A172 (cell line): Measurements from ENCODE around the gene RTN4RL1. TPM values are rescaled to one million over a fixed set of nuclear protein-coding genes. Genes with fewer than 3 reads are reported as not detected.
"Not testable (repeated sequence)": the region's sequence is repeated elsewhere in the genome, so short reads cannot be mapped to it uniquely, and the experiment has no call there.

Experiments
- DNase-seq: peaks from one replicate; pipeline ENCODE4 v3.0.0-alpha.2; 2015; ENCODE audit warnings: low spot score
- total RNA-seq: library from RNA; depleted of rRNA; stranded (reverse); fragments of >200 nt; shearing (Covaris generic); gene quantifications from 2 replicates; pipeline ENCODE4 v1.2.3, GENCODE V29; 2014

The RTN4RL1 gene
- total RNA-seq, 1 experiment from 2014 or later, result 2.2 TPM

DNA sequence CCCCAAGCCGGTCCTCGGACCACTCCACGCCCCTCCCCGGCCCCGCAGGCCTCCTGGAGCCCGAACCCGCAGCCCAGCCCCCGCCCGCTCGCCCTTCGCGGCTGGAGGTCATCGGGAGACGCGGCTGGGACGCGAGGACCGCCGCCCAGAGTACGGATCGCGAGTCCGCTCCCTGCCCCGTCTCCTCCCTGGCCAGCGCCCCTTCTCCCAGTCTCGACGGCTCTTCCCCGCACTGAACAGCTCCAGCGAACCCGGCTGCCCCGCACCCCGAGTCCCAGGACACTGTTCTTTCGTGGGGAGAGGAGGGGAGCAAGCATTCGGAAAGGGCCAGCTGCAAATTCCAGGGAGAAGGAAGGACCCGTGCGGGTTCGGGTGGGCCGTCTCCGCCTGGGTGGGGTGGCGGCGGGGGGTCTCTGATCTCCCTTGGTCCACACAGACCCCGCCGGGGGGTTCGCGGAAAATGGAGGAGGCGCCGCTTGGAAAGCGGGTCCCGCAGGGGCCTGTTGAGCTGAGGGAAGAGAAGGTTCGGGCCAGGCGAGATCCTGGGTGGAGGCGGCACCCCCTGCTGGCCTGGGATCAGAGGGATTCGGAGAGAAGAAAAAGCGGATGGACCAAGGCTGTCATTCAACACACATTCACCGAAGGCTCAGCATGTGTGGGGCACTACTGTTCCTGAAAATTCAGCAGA is 632 bp upstream of the RTN4RL1 start:
- DNase-seq, result peak; percentile 71

DNA sequence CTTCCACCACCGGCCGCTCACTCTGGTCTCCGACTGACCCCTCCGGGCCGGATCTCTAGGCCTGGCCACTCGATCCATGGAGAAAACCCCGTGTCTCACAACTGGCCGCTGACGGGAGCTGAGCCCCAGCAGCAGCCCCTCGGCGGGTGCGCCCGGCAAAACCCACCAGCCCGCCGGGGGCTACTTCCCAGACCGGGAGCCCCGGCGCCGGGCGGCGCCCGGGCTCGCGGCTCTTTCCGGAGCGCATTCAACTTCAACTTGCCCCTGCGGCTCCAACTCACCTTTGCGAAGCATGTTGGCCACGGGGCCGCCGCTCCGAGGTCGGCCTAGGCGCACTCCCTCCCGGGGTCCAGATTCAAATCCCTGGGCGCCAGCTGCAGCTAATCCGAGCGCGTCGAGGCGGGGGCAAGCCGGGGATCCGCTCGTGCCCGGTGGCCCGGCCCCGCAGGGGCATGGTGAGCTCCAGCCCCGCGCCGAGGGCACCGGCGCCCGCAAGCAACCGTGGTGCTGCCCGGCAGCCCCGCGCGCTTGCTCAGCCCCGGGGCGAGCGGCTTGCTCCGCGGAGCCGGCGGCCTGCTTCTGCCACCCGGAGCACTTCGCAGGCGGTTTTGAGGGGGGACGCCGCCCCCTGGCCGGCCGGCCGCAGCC is 438 bp downstream of the RTN4RL1 start:
- DNase-seq, result no peak

DNA sequence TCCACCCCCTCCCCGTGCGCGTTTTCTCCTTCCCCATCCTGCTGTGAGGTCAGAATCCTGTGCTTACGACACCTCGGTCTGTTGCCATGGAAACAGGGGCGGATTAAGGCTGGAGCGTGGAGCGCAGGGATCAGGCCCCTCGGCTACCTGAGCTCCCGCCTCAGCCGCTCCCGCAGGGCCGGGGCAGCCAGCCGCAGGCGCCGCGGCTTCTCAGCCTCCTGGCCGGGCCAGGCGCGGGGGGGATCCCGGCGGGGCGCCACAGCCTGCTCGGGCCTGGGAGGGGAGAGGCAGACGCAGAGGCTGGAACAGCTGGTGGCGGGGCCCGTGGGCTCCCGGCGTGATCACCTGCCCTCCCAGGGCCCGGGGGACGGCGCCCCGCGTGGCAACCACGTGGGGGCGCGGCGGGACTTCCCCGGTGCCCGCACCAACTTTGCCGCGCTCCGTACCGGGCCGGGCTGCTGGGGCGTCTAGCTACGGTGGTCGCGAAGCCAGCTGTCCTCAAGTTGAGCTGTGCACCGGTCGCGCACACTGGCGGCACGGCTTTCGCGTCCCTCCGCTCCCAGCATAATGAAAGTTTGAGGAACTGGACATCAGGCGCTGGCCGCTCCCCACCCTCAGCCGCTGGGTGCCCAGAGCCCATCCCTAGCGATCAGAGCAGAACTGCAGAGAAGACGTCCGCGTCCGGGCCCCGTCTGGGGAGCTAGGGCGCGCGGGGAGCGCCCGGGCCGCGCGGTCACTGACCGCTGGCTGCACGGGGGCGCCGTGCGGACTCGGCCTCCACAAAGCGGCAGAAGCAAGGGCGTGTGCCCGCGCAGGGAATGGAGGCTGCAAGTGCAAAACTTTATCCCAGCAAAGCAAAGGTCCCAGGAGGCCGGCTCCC is 1.2 kb downstream of the RTN4RL1 start:
- DNase-seq, result no peak

DNA sequence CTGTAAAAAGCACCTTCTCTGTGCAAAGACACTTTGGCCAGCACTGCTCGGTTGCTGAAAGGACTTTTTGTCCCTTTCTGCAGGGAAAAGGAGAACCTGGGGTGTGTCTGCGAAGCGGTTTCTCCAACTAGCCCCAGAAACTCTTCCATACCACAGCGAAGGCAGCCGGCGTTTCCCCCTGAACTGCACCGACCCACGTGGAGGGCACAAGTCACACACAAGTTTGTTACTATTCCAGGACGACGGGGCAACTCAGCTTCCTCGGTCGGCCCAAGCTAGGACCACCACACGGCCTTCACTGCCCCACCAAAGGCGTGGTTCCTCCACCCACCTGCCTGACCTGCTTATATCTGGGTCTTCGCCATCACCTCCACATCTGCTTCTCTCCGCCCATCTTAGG is 1.9 kb downstream of the RTN4RL1 start:
- DNase-seq, result no peak

DNA sequence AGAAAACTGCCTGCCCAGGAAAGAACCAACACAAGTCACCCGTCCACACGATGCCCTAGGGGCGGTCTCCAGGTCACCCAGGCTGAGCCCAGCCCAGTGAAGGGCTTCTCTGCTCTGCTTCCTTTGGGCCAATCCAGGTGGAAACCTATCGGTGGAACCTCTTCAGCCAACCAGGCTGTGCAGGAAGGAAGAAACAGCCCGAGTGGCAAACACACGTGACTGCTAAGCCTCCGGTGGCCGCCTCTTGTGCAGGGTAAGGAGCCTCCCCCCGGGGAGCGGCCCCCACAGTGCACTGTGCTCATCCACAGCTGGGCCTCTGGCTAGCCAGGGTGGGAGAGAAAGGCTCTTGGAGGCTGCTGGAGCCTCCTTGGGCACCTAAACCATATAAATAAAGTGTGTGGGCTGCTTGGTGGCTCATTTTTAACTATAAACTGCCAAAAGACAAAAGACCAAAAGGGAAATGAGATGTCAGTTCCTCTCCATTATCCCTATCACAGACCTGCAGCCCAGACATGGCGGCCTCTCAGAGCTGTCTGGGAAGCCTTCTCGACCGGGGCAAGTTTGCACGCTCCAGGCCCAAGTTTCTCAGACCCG is 2.4 kb downstream of the RTN4RL1 start:
- no peak for DNase-seq

DNA sequence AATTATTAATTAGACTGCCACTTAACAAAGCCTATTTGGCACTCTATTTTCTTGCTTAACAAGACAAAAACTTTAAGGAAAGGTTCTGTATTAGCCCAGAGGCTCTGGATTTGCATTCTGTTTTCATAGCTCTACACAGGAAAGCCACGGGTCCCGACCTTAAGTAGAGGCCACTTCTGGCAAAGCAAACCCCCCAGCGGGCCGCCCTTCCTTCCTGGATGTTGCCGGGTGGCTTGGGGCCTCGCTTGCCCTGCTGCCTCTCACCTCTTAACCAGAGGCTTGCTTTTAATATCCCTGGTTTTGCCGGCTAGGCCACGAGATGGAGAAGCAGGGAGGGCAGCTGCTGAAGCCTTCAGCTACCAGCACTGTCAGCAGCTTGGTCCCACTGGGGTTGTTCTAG is 4.4 kb downstream of the RTN4RL1 start:
- DNase-seq, result no peak

DNA sequence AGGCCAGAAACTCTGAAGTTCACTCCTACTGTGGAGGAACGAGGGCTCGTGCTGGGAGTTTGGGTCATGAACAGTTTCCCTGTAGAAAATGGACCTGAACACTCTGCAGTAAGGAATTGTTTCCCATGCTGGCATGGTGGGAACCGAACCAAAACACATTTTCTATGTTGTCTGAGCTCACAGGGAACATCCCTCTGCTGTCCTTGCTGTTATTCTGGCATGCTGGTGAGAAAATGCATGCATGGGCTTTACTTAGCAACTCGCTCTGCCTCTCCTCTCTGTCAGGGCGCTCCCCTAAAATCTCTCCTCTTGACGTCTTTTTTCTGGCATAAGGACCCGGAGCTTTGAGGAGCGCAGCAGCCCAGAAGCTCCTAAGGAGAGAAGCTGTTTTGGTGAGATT is 5.4 kb downstream of the RTN4RL1 start:
- no peak for DNase-seq

DNA sequence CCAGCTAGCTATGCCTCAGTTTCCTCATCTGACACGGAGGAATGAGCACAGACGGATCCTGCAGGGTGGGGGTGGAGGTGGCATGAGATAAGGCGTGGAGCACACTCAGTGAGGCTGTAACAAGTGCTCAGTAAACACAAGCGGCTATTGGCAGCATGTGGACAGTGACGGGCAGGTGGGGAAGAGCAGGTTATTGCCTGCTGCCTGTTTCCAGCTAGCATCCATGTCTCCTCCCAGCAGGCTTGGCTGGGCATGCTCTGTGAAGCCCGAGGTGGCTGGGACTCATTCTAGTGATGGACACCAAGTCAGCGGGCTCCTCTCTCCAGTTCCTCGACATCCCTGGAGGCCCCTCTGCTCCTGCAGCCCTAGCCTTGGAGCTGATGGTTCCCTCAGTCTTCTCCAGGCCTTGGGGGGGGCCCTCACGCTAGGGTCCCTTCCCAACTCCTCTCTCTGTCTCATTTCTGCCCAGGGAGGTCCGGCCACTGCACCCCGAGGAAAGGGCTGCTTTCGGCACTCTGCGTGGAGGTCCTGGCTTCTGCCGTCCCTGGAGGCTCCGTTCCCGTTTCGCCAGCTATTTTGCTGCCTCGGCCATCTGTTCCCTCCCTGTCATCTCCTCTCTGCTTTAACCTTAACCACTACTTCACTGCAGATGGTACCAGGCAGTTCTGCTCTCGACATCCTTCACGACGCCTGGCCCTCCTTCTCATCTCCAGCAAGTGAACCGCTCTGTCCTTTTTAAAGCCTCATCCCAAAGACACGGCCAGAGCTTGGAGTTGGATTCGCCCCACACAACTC is 6.2 kb downstream of the RTN4RL1 start:
- no peak for DNase-seq

DNA sequence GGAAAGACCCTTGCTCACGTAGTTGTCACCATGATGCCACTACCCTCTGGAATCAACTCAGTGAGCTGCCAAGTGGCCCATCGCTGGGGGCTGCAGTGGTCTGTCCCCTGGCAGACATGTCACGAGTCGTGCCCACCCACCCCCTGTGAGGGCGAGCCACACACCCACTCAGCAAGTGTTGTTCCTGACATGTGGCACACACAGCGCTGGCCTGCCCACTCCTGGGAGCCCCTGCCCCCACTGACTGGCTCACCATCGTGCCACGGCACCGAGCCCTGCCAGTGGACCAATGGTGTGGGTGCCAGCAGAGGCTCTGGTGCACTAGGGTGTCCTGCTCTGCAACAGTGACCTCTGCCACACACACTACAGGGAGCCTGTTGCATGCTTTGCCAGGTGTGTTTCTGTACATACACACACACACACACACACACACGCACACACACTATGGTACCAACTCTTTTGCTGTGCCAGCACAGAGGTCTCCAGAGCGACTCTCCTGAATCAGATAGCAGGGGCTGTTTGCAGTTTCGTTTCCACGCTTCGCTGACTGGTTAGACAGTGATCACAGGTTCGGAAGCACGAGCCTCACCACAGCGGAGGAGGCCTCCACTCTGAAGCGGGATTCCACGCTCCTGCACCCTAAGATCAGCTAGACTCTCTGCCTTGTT is 7.7 kb downstream of the RTN4RL1 start:
- DNase-seq, result no peak

DNA sequence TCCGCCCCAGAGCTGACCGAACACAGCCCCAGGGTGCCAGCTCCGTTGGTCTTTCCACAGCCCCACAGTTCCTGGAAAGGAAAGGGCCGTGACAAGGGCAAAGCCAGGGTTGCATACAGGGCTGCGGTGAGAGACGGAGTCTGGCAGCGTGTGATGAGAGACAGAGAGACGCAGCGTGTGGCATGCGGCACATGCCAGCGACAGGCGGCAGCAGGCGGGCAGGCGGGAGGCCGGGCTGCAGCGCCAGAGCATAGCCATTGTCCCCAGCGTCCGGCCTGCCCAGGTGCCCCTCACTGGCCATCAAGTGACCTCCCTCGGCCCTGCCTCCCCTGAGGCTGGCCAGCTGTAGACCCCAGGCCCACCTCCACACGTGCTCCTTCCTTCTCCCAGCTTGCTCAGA is 8.6 kb downstream of the RTN4RL1 start:
- no peak for DNase-seq

DNA sequence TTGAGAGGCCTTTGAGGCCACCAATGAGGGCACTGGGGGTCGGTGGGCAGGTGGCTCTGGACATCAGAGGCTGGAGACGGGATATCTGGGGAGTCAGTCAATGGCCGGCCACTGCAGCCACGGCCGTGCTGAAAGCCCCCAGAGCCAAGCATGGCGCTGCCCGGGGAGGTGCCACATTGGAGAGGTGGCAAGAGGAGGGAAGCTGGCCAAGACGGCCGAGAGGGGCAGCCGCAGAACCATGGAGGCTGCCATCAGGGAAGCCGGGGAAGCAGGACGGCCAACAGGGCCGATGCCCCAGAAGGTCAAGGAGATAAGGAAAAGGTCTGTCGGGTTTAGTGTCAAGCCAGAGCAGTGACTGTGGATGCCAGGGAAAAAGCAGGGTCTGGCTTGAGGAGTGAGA is 9.8 kb downstream of the RTN4RL1 start:
- DNase-seq, result no peak

DNA sequence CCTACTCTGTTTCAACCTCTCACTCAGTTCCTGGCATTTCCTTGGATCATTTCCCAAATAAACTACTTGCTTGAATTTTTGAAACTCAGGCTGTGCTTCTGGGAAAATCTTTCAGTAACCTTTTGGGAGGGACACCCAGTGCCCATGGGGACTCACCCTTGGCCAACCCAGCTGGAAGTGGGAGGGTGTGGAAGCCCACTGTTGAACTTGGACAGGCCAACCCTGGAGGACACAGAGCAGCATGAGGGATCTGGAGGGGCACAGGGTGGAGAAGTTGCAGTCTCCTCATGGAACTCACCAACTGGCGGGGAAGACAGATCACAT is 11.2 kb downstream of the RTN4RL1 start:
- DNase-seq, result no peak

DNA sequence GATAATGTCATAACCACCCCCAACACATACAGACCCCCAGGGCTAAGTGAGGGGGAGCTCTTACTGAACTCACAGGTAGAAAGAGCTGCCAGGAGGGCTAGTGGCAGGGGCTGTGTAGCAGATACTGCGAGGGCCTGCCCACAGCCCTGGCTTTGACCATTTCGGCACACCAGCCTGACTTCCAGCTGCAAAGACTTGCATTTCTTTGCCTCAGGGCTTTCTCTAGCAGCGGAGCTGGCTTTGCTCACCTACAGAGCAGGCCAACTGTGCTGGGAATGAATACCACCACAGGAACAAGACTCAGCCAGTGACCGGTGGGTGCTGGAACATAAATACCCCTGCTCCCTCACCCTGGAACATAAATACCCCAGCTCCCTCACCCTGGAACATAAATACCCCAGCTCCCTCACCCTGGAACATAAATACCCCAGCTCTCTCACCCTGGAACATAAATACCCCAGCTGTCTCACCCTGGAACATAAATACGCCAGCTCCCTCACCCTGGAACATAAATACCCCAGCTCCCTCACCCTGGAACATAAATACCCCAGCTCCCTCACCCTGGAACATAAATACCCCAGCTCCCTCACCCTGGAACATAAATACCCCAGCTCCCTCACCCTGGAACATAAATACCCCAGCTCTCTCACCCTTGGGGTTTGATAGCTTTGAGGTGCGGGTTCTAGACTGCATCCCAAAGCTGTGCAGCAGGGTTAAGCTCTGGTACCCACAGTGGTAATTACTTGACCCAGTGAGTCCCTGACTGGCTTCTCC is 11.7 kb downstream of the RTN4RL1 start:
- DNase-seq, result not testable (repeated sequence)

DNA sequence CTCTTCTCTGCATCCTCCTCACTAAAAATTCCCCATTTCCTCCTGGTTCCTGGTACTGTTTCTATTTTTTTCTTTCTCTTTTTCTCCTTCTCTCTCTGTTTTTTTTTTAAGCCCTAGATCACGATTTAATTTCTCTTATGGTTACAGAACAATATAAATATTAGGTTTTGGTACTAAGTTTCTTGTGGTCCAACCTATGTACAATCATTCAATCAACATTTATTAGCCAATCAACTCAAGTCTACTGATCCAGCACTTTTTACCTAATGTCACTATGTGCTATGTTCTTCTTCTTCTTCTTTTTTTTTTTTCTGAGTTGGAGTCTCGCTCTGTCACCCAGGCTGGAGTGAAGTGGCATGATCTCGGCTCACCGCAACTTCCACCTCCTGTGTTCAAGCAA is 12.6 kb downstream of the RTN4RL1 start:
- DNase-seq, result no peak

DNA sequence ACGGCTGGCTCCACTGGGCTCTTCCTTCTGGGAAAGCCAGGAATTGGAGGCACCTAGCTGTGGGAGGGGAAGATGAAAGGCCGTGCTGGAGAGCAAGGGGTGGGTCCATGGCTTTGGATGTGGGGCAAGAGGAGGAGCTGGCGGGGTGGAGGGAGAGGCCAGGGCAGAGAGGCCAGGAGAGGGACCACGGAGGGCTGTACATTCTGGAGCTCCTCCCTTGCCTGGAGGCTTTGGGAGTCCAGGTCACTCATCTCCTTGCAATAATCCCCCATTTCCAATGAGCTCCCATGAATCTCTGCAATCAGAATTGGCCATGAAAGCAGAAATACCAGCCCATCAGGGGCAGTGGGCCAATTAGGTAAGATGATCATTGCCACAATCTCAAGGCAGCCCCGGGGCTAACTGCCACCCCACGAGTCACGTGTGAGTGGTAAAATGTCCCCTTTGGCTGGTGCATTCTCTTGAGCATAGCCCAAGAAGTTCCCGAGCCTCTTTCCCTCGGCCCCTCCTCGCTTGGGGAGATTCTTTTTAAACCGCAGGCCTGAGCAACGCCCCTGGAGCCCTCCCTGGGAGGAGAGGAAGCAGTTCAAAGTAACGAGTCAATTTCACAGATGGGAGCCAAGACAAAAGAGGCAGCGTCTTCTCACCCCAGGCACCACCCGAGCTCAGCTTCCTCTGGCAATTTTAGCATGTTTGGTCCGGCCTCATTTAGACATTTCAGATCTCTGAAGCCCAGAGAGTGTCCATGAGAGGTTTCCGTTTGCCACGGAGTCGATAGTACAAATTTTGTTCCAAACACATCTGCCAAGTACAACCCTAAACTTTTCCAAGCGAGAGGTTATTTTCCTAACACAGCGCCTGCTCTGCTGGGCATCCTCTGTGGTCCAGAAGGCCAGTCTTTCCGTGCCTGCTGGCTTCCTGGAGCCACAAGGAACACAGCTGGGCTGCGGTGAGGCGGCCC is 13.4 kb downstream of the RTN4RL1 start:
- peak; percentile 77 for DNase-seq

DNA sequence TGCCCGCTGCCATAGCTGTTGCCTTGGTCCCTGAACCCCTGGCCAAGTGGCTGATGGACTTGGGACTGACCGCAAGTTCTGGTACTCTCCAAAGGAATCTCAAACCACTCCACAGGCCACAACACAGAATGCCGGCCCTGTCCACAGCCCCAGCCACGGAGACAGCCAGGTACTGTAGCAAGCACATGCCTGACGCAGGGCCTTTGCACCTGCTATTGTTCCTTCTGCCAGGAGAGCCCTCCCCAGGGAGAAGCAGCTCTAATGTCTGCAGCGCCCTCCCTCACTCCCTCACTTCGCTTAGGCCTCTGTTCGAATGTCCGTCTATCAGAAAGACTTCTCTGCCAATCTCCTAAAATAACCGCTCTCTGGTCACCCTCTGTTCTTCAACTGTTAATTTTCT is 15.4 kb downstream of the RTN4RL1 start:
- no peak for DNase-seq

DNA sequence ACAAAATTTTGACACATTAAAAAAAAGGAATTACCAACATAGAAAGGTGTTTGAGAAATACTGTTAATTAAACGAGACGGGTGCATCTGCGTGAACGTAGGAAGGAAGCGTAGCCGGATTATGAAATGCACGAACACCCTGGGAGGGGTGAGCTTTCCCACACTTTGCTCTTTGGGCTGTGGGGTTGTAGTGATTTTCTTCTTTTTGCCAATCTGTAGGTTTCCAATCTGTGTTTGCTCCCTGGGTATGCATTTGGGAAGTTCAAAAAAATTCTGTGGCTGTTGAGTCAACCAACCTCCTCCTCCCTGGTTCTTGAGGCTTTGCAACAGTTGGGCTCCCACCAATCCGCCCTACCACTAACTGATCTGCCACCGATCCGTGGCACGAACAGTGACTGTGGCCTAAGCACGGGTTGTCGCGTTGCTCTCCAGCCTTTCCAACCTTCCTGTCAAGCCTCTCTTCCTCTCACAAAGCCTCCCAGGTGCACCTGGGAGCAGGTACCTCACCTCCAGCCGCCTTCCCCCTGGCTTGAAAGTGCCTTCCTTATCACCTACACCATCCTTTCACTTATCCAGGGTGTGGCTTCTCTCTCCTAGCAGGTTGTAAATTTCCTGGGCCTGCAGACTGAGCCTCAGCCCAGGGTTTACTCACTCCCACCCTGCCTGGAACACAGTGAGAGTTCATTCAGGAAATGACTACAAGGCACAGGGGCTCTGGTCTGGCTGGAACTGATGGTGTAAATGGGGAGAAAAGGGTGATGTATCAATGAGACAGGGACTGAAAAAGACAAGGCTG is 16.6 kb downstream of the RTN4RL1 start:
- DNase-seq, result no peak

DNA sequence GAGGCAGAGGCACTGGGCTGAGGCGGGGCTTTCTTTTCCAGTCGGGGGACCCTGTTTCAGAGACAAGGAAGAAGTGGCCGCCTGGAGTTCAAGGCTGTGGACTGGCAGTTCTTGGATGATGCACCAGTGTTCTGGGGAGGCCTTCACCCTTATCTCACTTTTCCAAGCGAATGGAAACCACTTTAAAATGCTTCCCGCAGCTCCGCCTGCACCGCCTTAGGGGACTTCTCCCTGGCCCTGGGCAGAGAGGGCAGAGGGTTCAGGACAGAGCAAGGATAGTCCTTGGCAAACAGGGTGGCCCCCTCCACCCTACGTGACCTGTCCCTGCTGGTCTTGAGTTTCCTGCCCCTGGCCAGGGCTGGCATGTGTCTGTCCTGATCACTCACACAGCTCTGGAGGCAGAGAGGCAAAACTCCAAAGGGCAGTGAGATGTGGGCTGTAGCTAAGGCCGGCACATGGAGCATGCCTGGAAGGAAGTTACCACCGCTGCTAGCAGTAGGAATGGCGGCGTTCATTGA is 20.6 kb downstream of the RTN4RL1 start:
- DNase-seq, result no peak
